ENCODE results near the gene TNFSF13.

TNFSF13 gene

DNA sequence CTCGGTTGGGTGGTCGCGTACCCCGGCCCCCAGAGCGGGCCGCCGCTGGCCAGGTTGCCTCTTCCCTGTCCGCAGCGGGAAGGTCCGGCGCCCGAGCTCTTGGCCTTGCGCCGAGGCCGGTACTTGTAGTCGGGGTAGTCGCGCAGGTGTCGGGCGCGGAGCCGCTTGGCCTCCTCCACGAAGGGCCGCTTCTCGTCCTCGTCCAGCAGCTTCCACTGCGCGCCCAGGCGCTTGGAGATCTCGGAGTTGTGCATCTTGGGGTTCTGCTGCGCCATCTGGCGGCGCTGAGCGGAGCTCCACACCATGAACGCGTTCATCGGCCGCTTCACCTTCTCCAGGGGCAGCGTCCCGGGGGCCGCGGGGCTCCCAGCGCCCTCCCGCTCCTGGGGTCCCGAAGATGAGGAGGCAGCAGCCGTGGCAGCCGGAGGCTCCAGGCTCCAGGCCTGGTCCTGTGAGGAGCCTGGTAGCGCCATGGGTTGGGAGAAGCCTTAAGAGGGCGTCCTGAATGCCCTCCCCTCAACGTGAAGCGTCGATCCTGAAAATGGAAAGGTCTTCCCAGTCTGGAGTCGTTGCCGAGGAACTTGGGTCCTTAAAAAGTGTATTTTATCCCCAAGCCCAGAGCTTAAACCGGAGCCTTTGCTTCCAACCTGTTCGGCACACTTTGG is 30.8 kb downstream of the TNFSF13 start:
- H3K79me2 ChIP-seq (ENCODE audit: insufficient read depth, low read length): peaks cover 23% of the 10 kb centered on the region
- no peaks in the 10 kb centered on the region for H3K27me3 ChIP-seq (ENCODE audit: insufficient read depth, low read length, poor library complexity)
- H3K36me3 ChIP-seq (ENCODE audit: insufficient read depth, low read length): peaks cover 86% of the 10 kb centered on the region
- H3K27ac ChIP-seq (ENCODE audit: low read length): no peak overlapping the region
- DNase-seq (no peak), ATAC-seq (ENCODE audit: insufficient read depth, low read depth) (no peak)
- no peak overlapping the region for H3K9ac ChIP-seq (ENCODE audit: low read depth, low read length)
- no peak overlapping the region for H3K4me3 ChIP-seq (ENCODE audit: low read depth in 1 of 2, low read length in 2 of 2)
- H3K4me2 ChIP-seq (ENCODE audit: insufficient read depth, low read length): no peak overlapping the region
- no peaks in the 10 kb centered on the region for H3K9me3 ChIP-seq (ENCODE audit: insufficient read depth, low read length, severe bottlenecking)
- no peak for TF ChIP-seq EZH2 (IDR thresholded peaks at IDR 0.05; ENCODE audit: borderline replicate concordance, low read depth, low read length, severe bottlenecking)
- TF ChIP-seq, protein P1, sequence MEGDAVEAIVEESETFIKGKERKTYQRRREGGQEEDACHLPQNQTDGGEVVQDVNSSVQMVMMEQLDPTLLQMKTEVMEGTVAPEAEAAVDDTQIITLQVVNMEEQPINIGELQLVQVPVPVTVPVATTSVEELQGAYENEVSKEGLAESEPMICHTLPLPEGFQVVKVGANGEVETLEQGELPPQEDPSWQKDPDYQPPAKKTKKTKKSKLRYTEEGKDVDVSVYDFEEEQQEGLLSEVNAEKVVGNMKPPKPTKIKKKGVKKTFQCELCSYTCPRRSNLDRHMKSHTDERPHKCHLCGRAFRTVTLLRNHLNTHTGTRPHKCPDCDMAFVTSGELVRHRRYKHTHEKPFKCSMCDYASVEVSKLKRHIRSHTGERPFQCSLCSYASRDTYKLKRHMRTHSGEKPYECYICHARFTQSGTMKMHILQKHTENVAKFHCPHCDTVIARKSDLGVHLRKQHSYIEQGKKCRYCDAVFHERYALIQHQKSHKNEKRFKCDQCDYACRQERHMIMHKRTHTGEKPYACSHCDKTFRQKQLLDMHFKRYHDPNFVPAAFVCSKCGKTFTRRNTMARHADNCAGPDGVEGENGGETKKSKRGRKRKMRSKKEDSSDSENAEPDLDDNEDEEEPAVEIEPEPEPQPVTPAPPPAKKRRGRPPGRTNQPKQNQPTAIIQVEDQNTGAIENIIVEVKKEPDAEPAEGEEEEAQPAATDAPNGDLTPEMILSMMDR (IDR thresholded peaks at IDR 0.05; ENCODE audit: borderline replicate concordance, extremely low read depth, low read length, poor library complexity, severe bottlenecking): no peak
- H4K20me1 ChIP-seq (ENCODE audit: insufficient read depth, low read length): 0 out of 2 replicates have a peak, but pooled peaks cover 3% of the 10 kb centered on the region
- no peak overlapping the region for H2AFZ ChIP-seq (ENCODE audit: low read depth, low read length)
- H3K4me1 ChIP-seq (ENCODE audit: insufficient read depth, low read length): peaks cover 16% of the 10 kb centered on the region

DNA sequence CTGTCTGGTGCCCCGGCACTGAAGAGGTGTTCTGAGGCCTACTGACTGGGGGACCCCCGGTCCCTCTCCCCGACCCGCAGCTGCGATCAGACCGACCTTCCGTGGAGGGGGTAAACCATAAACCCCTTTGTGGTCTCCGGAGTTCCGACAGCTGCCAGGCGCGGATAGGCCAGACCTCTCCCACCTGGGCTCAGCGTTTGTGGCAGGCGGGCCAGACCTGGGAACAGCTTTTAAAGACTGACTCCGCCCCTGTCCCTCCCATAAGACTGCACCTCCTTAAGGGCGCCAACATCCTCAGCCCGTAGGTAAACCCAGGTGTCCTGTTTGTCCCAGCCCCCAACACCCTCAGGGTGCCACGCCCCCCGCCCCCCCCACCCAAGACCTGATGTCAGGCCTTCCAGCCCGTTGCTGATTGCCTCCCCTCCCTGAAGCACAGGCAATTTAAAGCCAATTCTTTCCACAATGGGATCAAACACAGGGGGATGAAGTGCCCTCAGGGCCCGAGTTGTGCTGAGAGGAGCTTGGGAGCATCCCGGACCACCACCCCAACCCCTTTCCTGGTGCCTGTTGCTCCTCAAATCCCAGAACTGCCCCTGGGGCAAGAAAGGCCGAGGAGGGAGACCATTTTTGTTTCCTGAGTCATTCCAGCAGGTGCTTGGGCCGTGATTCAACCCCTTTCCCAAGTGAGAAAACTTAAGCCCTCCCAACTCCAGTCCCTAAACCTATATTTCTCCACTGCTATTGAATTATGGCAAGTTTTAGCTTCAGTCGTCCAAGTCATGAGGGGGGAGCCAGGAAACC is 31.5 kb downstream of the TNFSF13 start, which contains the start of gene SOX15:
Gene SOX15 (minus strand): TSS at position 204 of the 801 bp plus-strand sequence. CDS start 418 bp downstream, outside the sequence.
- H3K4me3 ChIP-seq (ENCODE audit: low read depth in 1 of 2, low read length in 2 of 2): no peak within 1 kb of the TSS
- no peak within 1 kb of the TSS for H3K9ac ChIP-seq (ENCODE audit: low read depth, low read length)

DNA sequence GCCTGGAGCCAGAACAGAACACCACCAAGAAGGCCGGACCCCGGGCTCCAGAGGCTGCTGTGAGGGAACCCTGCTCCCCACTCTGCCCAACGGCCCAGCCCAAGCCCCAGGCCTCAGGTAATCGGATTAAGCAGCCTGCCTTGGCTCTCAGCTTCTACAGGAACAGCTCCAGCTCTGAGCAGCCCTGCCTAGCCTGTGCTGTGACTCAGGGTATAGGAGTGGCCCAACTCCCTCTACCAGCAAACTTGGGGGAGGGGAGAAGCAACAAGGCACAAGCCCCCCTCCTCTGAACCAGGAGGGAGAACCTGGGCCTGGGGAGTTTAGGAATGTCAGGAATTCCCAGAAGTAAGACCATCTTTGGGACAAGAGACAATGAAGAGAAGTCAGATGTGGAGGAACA is 32.2 kb downstream of the TNFSF13 start:
- no peak overlapping the region for H3K4me2 ChIP-seq (ENCODE audit: insufficient read depth, low read length)
- peaks cover 2% of the 10 kb centered on the region for H3K4me1 ChIP-seq (ENCODE audit: insufficient read depth, low read length)
- DNase-seq: no peak
- H3K27ac ChIP-seq (ENCODE audit: low read length): no peak overlapping the region
- H3K79me2 ChIP-seq (ENCODE audit: insufficient read depth, low read length): peaks cover 9% of the 10 kb centered on the region
- peaks cover 95% of the 10 kb centered on the region for H3K36me3 ChIP-seq (ENCODE audit: insufficient read depth, low read length)
- no peaks in the 10 kb centered on the region for H3K9me3 ChIP-seq (ENCODE audit: insufficient read depth, low read length, severe bottlenecking)
- 0 out of 2 replicates have a peak, but pooled peaks cover 3% of the 10 kb centered on the region for H4K20me1 ChIP-seq (ENCODE audit: insufficient read depth, low read length)
- H2AFZ ChIP-seq (ENCODE audit: low read depth, low read length): no peak overlapping the region
- no peak overlapping the region for H3K9ac ChIP-seq (ENCODE audit: low read depth, low read length)
- H3K27me3 ChIP-seq (ENCODE audit: insufficient read depth, low read length, poor library complexity): no peaks in the 10 kb centered on the region
- ATAC-seq (ENCODE audit: insufficient read depth, low read depth): 0 out of 3 replicates have a peak, but pooled peaks have one; percentile 20
- H3K4me3 ChIP-seq (ENCODE audit: low read depth in 1 of 2, low read length in 2 of 2): no peak overlapping the region
- TF ChIP-seq, protein P1 (IDR thresholded peaks at IDR 0.05; ENCODE audit: borderline replicate concordance, extremely low read depth, low read length, poor library complexity, severe bottlenecking): no peak
- no peak for TF ChIP-seq EZH2 (IDR thresholded peaks at IDR 0.05; ENCODE audit: borderline replicate concordance, low read depth, low read length, severe bottlenecking)

More for the DNA sequence above, 31.5 kb downstream of the TNFSF13 start, which contains the start of gene SOX15:
- Histone ChIP-seq H3K36me3 (ENCODE audit: insufficient read depth, low read length) (peaks cover 92% of the 10 kb centered on the region), H3K4me2 (ENCODE audit: insufficient read depth, low read length) (no peak within 1 kb of the TSS), H3K27me3 (ENCODE audit: insufficient read depth, low read length, poor library complexity) (no peaks in the 10 kb centered on the region), H3K9me3 (ENCODE audit: insufficient read depth, low read length, severe bottlenecking) (no peaks in the 10 kb centered on the region), H2AFZ (ENCODE audit: low read depth, low read length) (no peak within 1 kb of the TSS), H3K27ac (ENCODE audit: low read length) (no peak within 1 kb of the TSS), H3K79me2 (ENCODE audit: insufficient read depth, low read length) (peaks cover 16% of the 10 kb centered on the region), H3K4me1 (ENCODE audit: insufficient read depth, low read length) (peaks cover 8% of the 10 kb centered on the region), H4K20me1 (ENCODE audit: insufficient read depth, low read length) (0 out of 2 replicates have a peak, but pooled peaks cover 3% of the 10 kb centered on the region)
- DNase-seq (no peak), ATAC-seq (ENCODE audit: insufficient read depth, low read depth) (no peak)
- no peak for TF ChIP-seq EZH2 (IDR thresholded peaks at IDR 0.05; ENCODE audit: borderline replicate concordance, low read depth, low read length, severe bottlenecking)
- TF ChIP-seq, protein P1 (IDR thresholded peaks at IDR 0.05; ENCODE audit: borderline replicate concordance, extremely low read depth, low read length, poor library complexity, severe bottlenecking): no peak
